Right lobe of liver (tissue), 6 donors: ENCODE data around the gene BLMH. TPM values are rescaled to one million over a fixed set of nuclear protein-coding genes. Genes with fewer than 3 reads are reported as not detected.

ENCODE experiments used
- ATAC-seq, 4 donors: fragments of 200-7000 bp; cut with Tn5 transposase; one replicate each; pipeline ENCODE4 v1.9.1; 2020; ENCODE audit warnings: mild to moderate bottlenecking in 4 of 4, moderate library complexity in 4 of 4
- DNase-seq, 3 donors: peaks; one replicate each; pipeline ENCODE4 v3.0.0-alpha.2; 2020
- H3K27ac ChIP-seq, 3 donors: fragments of 200-600 bp; one replicate each; pipeline ENCODE4 v1.8.0; 2022
- H3K27me3 ChIP-seq, 2 donors: fragments of 200-600 bp; one replicate each; pipeline ENCODE4 v1.8.0; 2022
- H3K36me3 ChIP-seq, 4 donors: fragments of 200-600 bp; sonication (generic) in 1 of 4; one replicate each; pipeline versions ENCODE4 v1.5.1 to v1.8.0; 2017 to 2022; ENCODE audit warnings: control low read depth in 1 of 4
- H3K4me1 ChIP-seq, 4 donors: fragments of 200-600 bp; sonication (generic) in 1 of 4; one replicate each; pipeline versions ENCODE4 v1.5.1 to v1.8.0; 2017 to 2022; ENCODE audit warnings: control low read depth in 1 of 4
- H3K4me3 ChIP-seq, 3 donors: fragments of 200-600 bp; one replicate each; pipeline ENCODE4 v1.8.0; 2022
- H3K9me3 ChIP-seq, 4 donors: fragments of 200-600 bp; sonication (generic) in 1 of 4; one replicate each; pipeline versions ENCODE4 v1.5.1 to v1.8.0; 2017 to 2022; ENCODE audit warnings: control low read depth in 1 of 4
- CTCF ChIP-seq, 4 donors: fragments of 200-600 bp in 3 of 4; fragments of 450-650 bp in 1 of 4; IDR thresholded peaks; one replicate each; pipeline versions ENCODE4 v1.5.1 to v1.8.0; 2016 to 2022; ENCODE audit warnings: antibody characterized with exemption in 4 of 4, mild to moderate bottlenecking in 2 of 4
- POLR2A ChIP-seq: fragments of 450-650 bp; IDR thresholded peaks from one replicate; pipeline ENCODE4 v1.6.1; 2017; ENCODE audit warnings: antibody characterized with exemption, mild to moderate bottlenecking
- WGBS: methylation state at CpG from one replicate; pipeline ENCODE4 v1.1.6; 2018; ENCODE audit warnings: low coverage, low lambda C conversion rate; ENCODE audit not compliant: insufficient coverage; ENCODE audit errors: missing lambda C conversion rate; 5-methylcytosine and 5-hydroxymethylcytosine counted together
- intact Hi-C, 2 donors: fragments of 100-400 bp; cut with DNase I; formaldehyde crosslinking; loops; one replicate each; pipeline versions ENCODE4 v1.11.2 to v1.14.1; 2022
- total RNA-seq, 6 experiments: library from RNA; depleted of rRNA in 2 of 6; stranded (reverse); fragments of >200 nt in 2 of 6; fragmentation: NEBNext Ultra II Directional in 3 of 6; extraction: Animal tissue kit (Norgen Biotek cat#: 25700) in 3 of 6; gene quantifications; one replicate each; pipeline versions ENCODE4 v1.1.0 to v1.2.4, GENCODE V29; 2016 to 2023
- donor health status: DM: no; HTN: yes; CAD: no.
- donor health status: DM: no; HTN: no; CAD: no.
- donor health status: DM: no; HTN: no; CAD: no.
- donor health status: DM: no; HTN: yes; CAD: no.
- donor health status: DM: no; HTN: yes; CAD: no.

Gene BLMH
- total RNA-seq, 6 experiments from 2014 or later, result 7.0 to 9.2 (median 7.3) TPM

GRCh38 chr17:30228011-30228410 lies 63.7 kb downstream of the BLMH start:
- H3K27ac ChIP-seq, result no peak overlapping the region
- WGBS, result 95% methylated on average over 2 of the region's 3 CpGs
- H3K4me3 ChIP-seq, result no peak overlapping the region

GRCh38 chr17:30226878-30227277 lies 64.9 kb downstream of the BLMH start:
- H3K36me3 ChIP-seq, result no peaks in the 10 kb centered on the region
- DNase-seq (no peak), ATAC-seq (no peak)
- H3K27me3 ChIP-seq, result no peaks in the 10 kb centered on the region
- WGBS, result 59% methylated on average over 3 of the region's 10 CpGs
- intact Hi-C loops, result no loop called here
- H3K4me3 ChIP-seq, result no peak overlapping the region
- no peaks in the 10 kb centered on the region for H3K9me3 ChIP-seq
- H3K4me1 ChIP-seq, result peaks cover 0 to 8% (median 0%) of the 10 kb centered on the region in 4 donors
- no peak overlapping the region for H3K27ac ChIP-seq
- TF ChIP-seq POLR2A (no peak), CTCF (IDR thresholded peaks at IDR 0.05) (no peak)

More at GRCh38 chr17:30228011-30228410, 63.7 kb downstream of the BLMH start:
- no peak for TF ChIP-seq CTCF (IDR thresholded peaks at IDR 0.05)
- TF ChIP-seq POLR2A, result no peak
- no peaks in the 10 kb centered on the region for H3K36me3 ChIP-seq
- intact Hi-C loops, result no loop called here
- H3K4me1 ChIP-seq, result peaks cover 0 to 8% (median 0%) of the 10 kb centered on the region in 4 donors
- H3K9me3 ChIP-seq, result no peaks in the 10 kb centered on the region
- ATAC-seq, result no peak
- no peak for DNase-seq
- H3K27me3 ChIP-seq, result no peaks in the 10 kb centered on the region

GRCh38 chr17:30225919-30226553 lies 65.7 kb downstream of the BLMH start:
- H3K9me3 ChIP-seq, result no peaks in the 10 kb centered on the region
- no peaks in the 10 kb centered on the region for H3K27me3 ChIP-seq
- H3K36me3 ChIP-seq, result no peaks in the 10 kb centered on the region
- no peak overlapping the region for H3K27ac ChIP-seq
- WGBS, result 79% methylated on average over 14 of the region's 15 CpGs
- intact Hi-C loops, result no loop called here
- DNase-seq (no peak), ATAC-seq (peak in 1 of 4 donors; percentile 60)
- peaks cover 0 to 8% (median 0%) of the 10 kb centered on the region in 4 donors for H3K4me1 ChIP-seq
- TF ChIP-seq POLR2A (no peak), CTCF (IDR thresholded peaks at IDR 0.05) (no peak)
- H3K4me3 ChIP-seq, result no peak overlapping the region

GRCh38 chr17:30225112-30225511 lies 66.6 kb downstream of the BLMH start:
- intact Hi-C loops, result no loop called here
- H3K36me3 ChIP-seq, result no peaks in the 10 kb centered on the region

More at GRCh38 chr17:30225112-30225511, 66.6 kb downstream of the BLMH start:
- WGBS, result 95% methylated on average over 2 of the region's 3 CpGs
- DNase-seq (no peak), ATAC-seq (no peak)
- H3K9me3 ChIP-seq, result no peaks in the 10 kb centered on the region
- TF ChIP-seq CTCF (IDR thresholded peaks at IDR 0.05), result no peak
- TF ChIP-seq POLR2A, result no peak
- H3K4me1 ChIP-seq, result peaks cover 0 to 10% (median 0%) of the 10 kb centered on the region in 4 donors
- no peak overlapping the region for H3K27ac ChIP-seq
- H3K27me3 ChIP-seq, result no peaks in the 10 kb centered on the region
- H3K4me3 ChIP-seq, result no peak overlapping the region
